ENCODE data around the gene ARHGAP32. TPM values are rescaled to one million over a fixed set of nuclear protein-coding genes. Genes with fewer than 3 reads are reported as not detected.
"Not testable (repeated sequence)": the region's sequence is repeated elsewhere in the genome, so short reads cannot be mapped to it uniquely, and the experiment has no call there.

The ARHGAP32 gene
- total RNA-seq, 2 experiments from 2014 or later = 2.0 to 2.5 TPM

GRCh38 chr11:129141748-129142523, 50.2 kb downstream of the ARHGAP32 start:
- POLR2A ChIA-PET = no interaction called here
- Mint-ChIP-seq H3K27ac (no peak overlapping the region), H3K4me1 (ENCODE audit: low read depth) (no peaks in the 10 kb centered on the region), H3K4me3 (no peak overlapping the region), H3K36me3 (ENCODE audit: low read depth) (no peaks in the 10 kb centered on the region), H3K27me3 (ENCODE audit: low read depth) (no peaks in the 10 kb centered on the region), H3K9me3 (ENCODE audit: insufficient read depth) (no peaks in the 10 kb centered on the region)
- DNase-seq (no peak), ATAC-seq (no peak)
- CTCF ChIA-PET = no interaction called here

- ChIA-PET CTCF (no interaction called here), POLR2A (no interaction called here)
- Mint-ChIP-seq H3K4me1 (ENCODE audit: low read depth) (no peaks in the 10 kb centered on the region), H3K27me3 (ENCODE audit: low read depth) (no peaks in the 10 kb centered on the region), H3K27ac (no peak overlapping the region), H3K9me3 (ENCODE audit: insufficient read depth) (no peaks in the 10 kb centered on the region), H3K4me3 (no peak overlapping the region), H3K36me3 (ENCODE audit: low read depth) (no peaks in the 10 kb centered on the region)
- ATAC-seq (no peak), DNase-seq (no peak)
Measured at GRCh38 chr11:129131316-129131715, 60.8 kb downstream of the ARHGAP32 start.

- H3K4me3 Mint-ChIP-seq; DNase-seq; H3K4me1 Mint-ChIP-seq (ENCODE audit: low read depth); H3K36me3 Mint-ChIP-seq (ENCODE audit: low read depth); ATAC-seq; H3K27me3 Mint-ChIP-seq (ENCODE audit: low read depth); H3K27ac Mint-ChIP-seq; H3K9me3 Mint-ChIP-seq (ENCODE audit: insufficient read depth); POLR2A ChIA-PET; CTCF ChIA-PET: not testable (repeated sequence)
Measured at GRCh38 chr11:129128881-129129620, 63.1 kb downstream of the ARHGAP32 start.

GRCh38 chr11:129119036-129119435, 73.1 kb downstream of the ARHGAP32 start:
- Mint-ChIP-seq H3K9me3 (ENCODE audit: insufficient read depth) (no peaks in the 10 kb centered on the region), H3K4me1 (ENCODE audit: low read depth) (no peaks in the 10 kb centered on the region), H3K36me3 (ENCODE audit: low read depth) (no peaks in the 10 kb centered on the region), H3K4me3 (no peak overlapping the region), H3K27me3 (ENCODE audit: low read depth) (no peaks in the 10 kb centered on the region), H3K27ac (no peak overlapping the region)
- no peak for ATAC-seq
- ChIA-PET POLR2A (no interaction called here), CTCF (interaction anchor here (1.2 to 1.8 kb wide), 4 partner anchors 210 to 245 kb away, joined by 5 to 25 read pairs (median 8); no protein-coding TSS in a partner anchor)
- DNase-seq = no peak

- H3K27ac Mint-ChIP-seq = no peak overlapping the region
- no peaks in the 10 kb centered on the region for H3K27me3 Mint-ChIP-seq (ENCODE audit: low read depth)
- no peaks in the 10 kb centered on the region for H3K36me3 Mint-ChIP-seq (ENCODE audit: low read depth)
- DNase-seq (peak; percentile 61), ATAC-seq (peak; percentile 64)
- ChIA-PET CTCF (interaction anchor here (0.7 to 1.8 kb wide), 8 partner anchors 17 to 578 kb away, joined by 3 to 25 read pairs (median 4); no protein-coding TSS in a partner anchor), POLR2A (no interaction called here)
- no peak overlapping the region for H3K4me3 Mint-ChIP-seq
- no peaks in the 10 kb centered on the region for H3K9me3 Mint-ChIP-seq (ENCODE audit: insufficient read depth)
- H3K4me1 Mint-ChIP-seq (ENCODE audit: low read depth) = no peaks in the 10 kb centered on the region
Measured at GRCh38 chr11:129117595-129118350, 74.4 kb downstream of the ARHGAP32 start.

- ChIA-PET CTCF (interaction anchor here (1.0 kb wide), 1 partner anchor 216 kb away, joined by 3 read pairs; no protein-coding TSS in a partner anchor), POLR2A (no interaction called here)
- no peaks in the 10 kb centered on the region for H3K36me3 Mint-ChIP-seq (ENCODE audit: low read depth)
- ATAC-seq = no peak
- no peaks in the 10 kb centered on the region for H3K4me1 Mint-ChIP-seq (ENCODE audit: low read depth)
- no peaks in the 10 kb centered on the region for H3K9me3 Mint-ChIP-seq (ENCODE audit: insufficient read depth)
- no peaks in the 10 kb centered on the region for H3K27me3 Mint-ChIP-seq (ENCODE audit: low read depth)
- H3K27ac Mint-ChIP-seq = no peak overlapping the region
- no peak for DNase-seq
- H3K4me3 Mint-ChIP-seq = no peak overlapping the region
Measured at GRCh38 chr11:129115652-129116586, 76.2 kb downstream of the ARHGAP32 start.

- CTCF ChIA-PET = no interaction called here
- H3K36me3 Mint-ChIP-seq (ENCODE audit: low read depth) = no peaks in the 10 kb centered on the region
- no peaks in the 10 kb centered on the region for H3K27me3 Mint-ChIP-seq (ENCODE audit: low read depth)
- no peak for DNase-seq
- no peaks in the 10 kb centered on the region for H3K9me3 Mint-ChIP-seq (ENCODE audit: insufficient read depth)
- POLR2A ChIA-PET = no interaction called here
- ATAC-seq = no peak
- no peaks in the 10 kb centered on the region for H3K4me1 Mint-ChIP-seq (ENCODE audit: low read depth)
- no peak overlapping the region for H3K27ac Mint-ChIP-seq
- H3K4me3 Mint-ChIP-seq = no peak overlapping the region
Measured at GRCh38 chr11:129109701-129110100, 82.4 kb downstream of the ARHGAP32 start.

GRCh38 chr11:129106788-129107187, 85.3 kb downstream of the ARHGAP32 start:
- ChIA-PET POLR2A (no interaction called here), CTCF (no interaction called here)
- DNase-seq (no peak), ATAC-seq (no peak)
- Mint-ChIP-seq H3K4me3 (no peak overlapping the region), H3K27ac (no peak overlapping the region), H3K27me3 (ENCODE audit: low read depth) (no peaks in the 10 kb centered on the region), H3K9me3 (ENCODE audit: insufficient read depth) (no peaks in the 10 kb centered on the region), H3K36me3 (ENCODE audit: low read depth) (no peaks in the 10 kb centered on the region), H3K4me1 (ENCODE audit: low read depth) (no peaks in the 10 kb centered on the region)

GRCh38 chr11:129102756-129103155, 89.4 kb downstream of the ARHGAP32 start:
- Mint-ChIP-seq H3K27me3 (ENCODE audit: low read depth) (no peaks in the 10 kb centered on the region), H3K4me3 (no peak overlapping the region), H3K27ac (no peak overlapping the region), H3K9me3 (ENCODE audit: insufficient read depth) (no peaks in the 10 kb centered on the region), H3K4me1 (ENCODE audit: low read depth) (no peaks in the 10 kb centered on the region), H3K36me3 (ENCODE audit: low read depth) (no peaks in the 10 kb centered on the region)
- CTCF ChIA-PET = no interaction called here
- DNase-seq = no peak
- ATAC-seq = no peak
- POLR2A ChIA-PET = no interaction called here

- Mint-ChIP-seq H3K27ac (no peak overlapping the region), H3K9me3 (ENCODE audit: insufficient read depth) (no peaks in the 10 kb centered on the region), H3K36me3 (ENCODE audit: low read depth) (no peaks in the 10 kb centered on the region), H3K4me1 (ENCODE audit: low read depth) (no peaks in the 10 kb centered on the region), H3K4me3 (no peak overlapping the region), H3K27me3 (ENCODE audit: low read depth) (no peaks in the 10 kb centered on the region)
- ChIA-PET CTCF (interaction anchor here (0.6 to 0.8 kb wide), 2 partner anchors 10 to 146 kb away, joined by 3 to 4 read pairs; no protein-coding TSS in a partner anchor), POLR2A (no interaction called here)
- ATAC-seq (no peak), DNase-seq (no peak)
Measured at GRCh38 chr11:129102225-129102624, 89.9 kb downstream of the ARHGAP32 start.

GRCh38 chr11:129093283-129093682, 98.8 kb downstream of the ARHGAP32 start:
- H3K4me1 Mint-ChIP-seq (ENCODE audit: low read depth) = no peaks in the 10 kb centered on the region
- H3K36me3 Mint-ChIP-seq (ENCODE audit: low read depth) = no peaks in the 10 kb centered on the region
- ChIA-PET POLR2A (interaction anchor here (0.6 kb wide), 1 partner anchor 1231 kb away, joined by 4 read pairs; no protein-coding TSS in a partner anchor), CTCF (no interaction called here)
- H3K4me3 Mint-ChIP-seq = no peak overlapping the region
- H3K9me3 Mint-ChIP-seq (ENCODE audit: insufficient read depth) = no peaks in the 10 kb centered on the region
- no peak overlapping the region for H3K27ac Mint-ChIP-seq
- ATAC-seq = no peak
- no peak for DNase-seq
- H3K27me3 Mint-ChIP-seq (ENCODE audit: low read depth) = no peaks in the 10 kb centered on the region
